Thyroid gland (tissue), 4 donors: ENCODE measurements around the gene ABCC5. TPM values are rescaled to one million over a fixed set of nuclear protein-coding genes. Genes with fewer than 3 reads are reported as not detected.

Experiments used
- DNase-seq, 2 donors: peaks; one replicate each; pipeline ENCODE4 v3.0.0-alpha.2; 2019
- H3K27ac ChIP-seq, 3 donors: fragments of 200-600 bp; sonication (generic); 1 replicate in 2 of 3; 2 replicates in 1 of 3; pipeline ENCODE4 v1.5.1; 2016 to 2019; ENCODE audit warnings: mild to moderate bottlenecking in 1 of 3, moderate library complexity in 1 of 3
- H3K27me3 ChIP-seq: fragments of 200-600 bp; sonication (generic); one replicate; pipeline ENCODE4 v1.5.1; 2019
- H3K36me3 ChIP-seq, 2 donors: fragments of 200-600 bp; sonication (generic); one replicate each; pipeline ENCODE4 v1.5.1; 2016 to 2019
- H3K4me1 ChIP-seq, 2 donors: fragments of 200-600 bp; sonication (generic); one replicate each; pipeline ENCODE4 v1.5.1; 2017 to 2019
- H3K4me3 ChIP-seq, 3 donors: fragments of 200-600 bp; sonication (generic); replicated peaks in 1 of 3; 1 replicate in 2 of 3; 2 replicates in 1 of 3; pipeline ENCODE4 v1.5.1; 2016; ENCODE audit warnings: mild to moderate bottlenecking in 1 of 3
- H3K9me3 ChIP-seq: fragments of 200-600 bp; sonication (generic); one replicate; pipeline ENCODE4 v1.5.1; 2017
- CTCF ChIP-seq, 6 experiments: fragments of 200-600 bp in 3 of 6; fragments of 450-650 bp in 3 of 6; sonication (generic) in 3 of 6; IDR thresholded peaks; one replicate each; pipeline ENCODE4 v1.5.1; 2016 to 2019; ENCODE audit warnings: antibody characterized with exemption in 6 of 6, mild to moderate bottlenecking in 2 of 6, inconsistent platforms in 1 of 6, moderate library complexity in 1 of 6
- POLR2A ChIP-seq, 2 donors: fragments of 450-650 bp; IDR thresholded peaks; one replicate each; pipeline ENCODE4 v1.6.1; 2017; ENCODE audit warnings: antibody characterized with exemption in 2 of 2, mild to moderate bottlenecking in 2 of 2, moderate library complexity in 1 of 2
- WGBS, 2 donors: methylation state at CpG; one replicate each; pipeline ENCODE4 v1.1.5; 2017; 5-methylcytosine and 5-hydroxymethylcytosine counted together
- intact Hi-C: fragments of 100-400 bp; cut with DNase I; formaldehyde crosslinking; loops from one replicate; pipeline ENCODE4 v1.15.1; 2023
- microRNA counts, 2 donors: library from miRNA; unstranded; fragments of <30 nt; microRNA quantifications; one replicate each; lab custom pipeline; 2016 to 2017
- microRNA-seq: library from miRNA; unstranded; fragments of <30 nt; microRNA quantifications from one replicate; pipeline ENCODE4, GENCODE V29; 2016
- small RNA-seq: library from RNA; depleted of rRNA; stranded (forward); fragments of <200 nt; gene quantifications from one replicate; pipeline ENCODE3, GENCODE V24; 2016
- total RNA-seq, 4 donors: library from RNA; depleted of rRNA; stranded (reverse); fragments of >200 nt; gene quantifications; one replicate each; pipeline ENCODE4 v1.2.3, GENCODE V29; 2016

ABCC5 gene
- total RNA-seq, 4 donors from 2014 or later = 12.2 to 24.3 (median 18.2) TPM

DNA sequence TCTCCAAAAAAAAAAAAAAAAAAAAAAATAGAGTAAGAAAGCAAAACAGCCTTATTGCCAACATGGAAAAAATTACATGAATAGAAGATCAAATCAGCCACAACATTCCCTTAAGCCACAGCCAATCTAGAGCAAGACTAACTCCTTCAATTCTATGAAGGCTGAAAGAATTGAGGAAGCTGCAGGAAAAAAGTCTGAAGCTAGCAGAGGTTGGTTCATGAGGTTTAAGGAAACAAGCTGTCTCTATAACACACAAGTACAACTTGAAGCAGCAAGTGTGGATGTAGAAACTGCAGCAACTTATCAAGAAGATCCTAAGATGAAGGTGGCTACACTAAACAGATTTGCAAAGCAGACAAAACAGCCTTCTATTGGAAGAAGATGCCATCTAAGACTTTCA is 142.3 kb downstream of the ABCC5 start:
- no peak for DNase-seq
- no peak for TF ChIP-seq POLR2A (IDR thresholded peaks at IDR 0.05)
- TF ChIP-seq CTCF (IDR thresholded peaks at IDR 0.05) = no peak
- Histone ChIP-seq H3K27me3 (no peaks in the 10 kb centered on the region), H3K9me3 (no peaks in the 10 kb centered on the region), H3K4me3 (no peak overlapping the region), H3K36me3 (peaks cover 0 to 3% of the 10 kb centered on the region in 2 donors), H3K4me1 (no peaks in the 10 kb centered on the region), H3K27ac (no peak overlapping the region)
- intact Hi-C loops = no loop called here

- Histone ChIP-seq H3K9me3 (no peaks in the 10 kb centered on the region), H3K4me3 (no peak overlapping the region), H3K4me1 (no peaks in the 10 kb centered on the region), H3K27ac (no peak overlapping the region), H3K36me3 (peaks cover 0 to 3% of the 10 kb centered on the region in 2 donors), H3K27me3 (no peaks in the 10 kb centered on the region)
- WGBS, 2 donors = 92 to 97% methylated on average over 3 of the region's 3 CpGs
- intact Hi-C loops = no loop called here
- DNase-seq = no peak
- TF ChIP-seq POLR2A (IDR thresholded peaks at IDR 0.05) (no peak), CTCF (IDR thresholded peaks at IDR 0.05) (no peak)
These were observed 143.8 kb downstream of the ABCC5 start for GRCh38 chr3:183873914-183874313.

DNA sequence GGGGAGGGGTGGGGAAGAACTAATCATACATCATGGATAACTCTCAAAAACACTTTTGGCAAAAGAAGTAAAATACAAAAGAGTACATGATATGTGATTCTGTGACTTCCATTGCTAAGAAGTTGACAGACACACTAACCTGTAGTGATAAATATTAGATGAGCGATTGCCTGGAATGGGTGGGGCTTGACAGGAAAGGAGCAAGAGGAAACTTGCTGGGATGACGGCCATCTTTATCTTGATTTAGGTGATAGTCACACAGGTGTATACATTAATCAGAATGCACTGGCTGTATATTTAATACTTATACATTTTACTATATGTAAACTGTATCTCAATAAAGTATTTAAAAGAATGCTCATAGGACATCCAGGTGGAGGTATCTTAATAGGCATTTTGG is 146.1 kb downstream of the ABCC5 start:
- Histone ChIP-seq H3K27ac (no peak overlapping the region), H3K4me3 (no peak overlapping the region), H3K9me3 (no peaks in the 10 kb centered on the region), H3K27me3 (no peaks in the 10 kb centered on the region), H3K4me1 (no peaks in the 10 kb centered on the region), H3K36me3 (peaks cover 4 to 7% of the 10 kb centered on the region in 2 donors)
- 90 to 93% methylated on average over 2 of the region's 2 CpGs for WGBS, 2 donors
- no peak for DNase-seq
- intact Hi-C loops = no loop called here
- TF ChIP-seq POLR2A (IDR thresholded peaks at IDR 0.05) = no peak
- no peak for TF ChIP-seq CTCF (IDR thresholded peaks at IDR 0.05)

- WGBS, 2 donors = 91 to 95% methylated on average over 3 of the region's 3 CpGs
- no peaks in the 10 kb centered on the region for H3K4me1 ChIP-seq
- peaks cover 11 to 15% of the 10 kb centered on the region in 2 donors for H3K36me3 ChIP-seq
These were observed 147.1 kb downstream of the ABCC5 start for GRCh38 chr3:183870563-183870962.

More at GRCh38 chr3:183870563-183870962, 147.1 kb downstream of the ABCC5 start:
- no peak for DNase-seq
- intact Hi-C loops = no loop called here
- no peaks in the 10 kb centered on the region for H3K27me3 ChIP-seq
- H3K9me3 ChIP-seq = no peaks in the 10 kb centered on the region
- no peak overlapping the region for H3K4me3 ChIP-seq
- TF ChIP-seq CTCF (IDR thresholded peaks at IDR 0.05) (no peak), POLR2A (IDR thresholded peaks at IDR 0.05) (no peak)
- H3K27ac ChIP-seq = no peak overlapping the region

MicroRNAs within 50 kb of the gene (microRNA counts, 767-probe panel; counts per million panel counts)
- microRNA hsa-miR-4448 (lab: Ali Mortazavi, UCI) = 0 counts per million in 2 donors

Small RNA genes within 50 kb of the gene (microRNA-seq; reads per million reads assigned to microRNA genes)
- not detected for gene MIR4448

Small RNA genes within 50 kb of the gene (small RNA-seq; reads per million reads assigned to genes)
- gene MIR4448 = not detected

Other genes with a start within 250 kb of the ABCC5 start
- gene MAP6D1, start 192.3 kb downstream of the ABCC5 start, total RNA-seq = 1 to 10 TPM in 3 of 4 donors, not detected in 1; 3.0 to 4.9 (median 3.0) TPM
- gene PARL, start 133.0 kb downstream of the ABCC5 start, total RNA-seq = 10 to 100 TPM; 33.8 to 52.0 (median 42.6) TPM
- not detected for gene HTR3D, start 13.9 kb upstream of the ABCC5 start, total RNA-seq
- under 1 TPM in 1 of 4 donors, not detected in 3; 0.45 TPM for gene HTR3C, start 35.2 kb upstream of the ABCC5 start, total RNA-seq
- not detected for gene HTR3E, start 79.2 kb upstream of the ABCC5 start, total RNA-seq
- 10 to 100 TPM; 27.9 to 46.5 (median 42.2) TPM for gene EIF2B5, start 117.5 kb upstream of the ABCC5 start, total RNA-seq
- gene DVL3, start 137.5 kb upstream of the ABCC5 start, total RNA-seq = 100 to 1,000 TPM in 1 of 4 donors, 10 to 100 TPM in 3; 48.2 to 137 (median 65.3) TPM
- 100 to 1,000 TPM; 180 to 302 (median 212) TPM for gene AP2M1, start 157.0 kb upstream of the ABCC5 start, total RNA-seq
- gene ABCF3, start 168.3 kb upstream of the ABCC5 start, total RNA-seq = 10 to 100 TPM; 51.1 to 83.4 (median 72.6) TPM
- gene VWA5B2, start 211.7 kb upstream of the ABCC5 start, total RNA-seq = under 1 TPM in 3 of 4 donors, not detected in 1; 0.42 to 0.88 (median 0.45) TPM
- 10 to 100 TPM; 49.2 to 87.3 (median 66.8) TPM for gene ALG3, start 231.1 kb upstream of the ABCC5 start, total RNA-seq
- 10 to 100 TPM in 3 of 4 donors, 1 to 10 TPM in 1; 9.4 to 17.1 (median 13.5) TPM for gene EEF1AKMT4, start 231.8 kb upstream of the ABCC5 start, total RNA-seq
- not detected for gene CAMK2N2, start 243.7 kb upstream of the ABCC5 start, total RNA-seq